Stomach smooth muscle (tissue), 2 donors: Measurements from ENCODE around the gene DESI1.
"Not testable (repeated sequence)": the region's sequence is repeated elsewhere in the genome, so short reads cannot be mapped to it uniquely, and the experiment has no call there.

Source experiments
- H3K27ac ChIP-seq: one replicate; pipeline ENCODE4 v1.7.0; 2013; ENCODE audit warnings: mild to moderate bottlenecking, low read length, inconsistent platforms
- H3K27me3 ChIP-seq, 2 donors: one replicate each; pipeline ENCODE4 v1.7.0; 2013; ENCODE audit warnings: low read length in 2 of 2; ENCODE audit not compliant: insufficient read depth in 2 of 2, control insufficient read depth in 1 of 2
- H3K36me3 ChIP-seq, 2 donors: one replicate each; pipeline ENCODE4 v1.7.0; 2013; ENCODE audit warnings: low read length in 2 of 2; ENCODE audit not compliant: control insufficient read depth in 2 of 2, insufficient read depth in 2 of 2
- H3K4me1 ChIP-seq: one replicate; pipeline ENCODE4 v1.7.0; 2013; ENCODE audit warnings: low read length; ENCODE audit not compliant: control insufficient read depth, insufficient read depth
- H3K4me3 ChIP-seq, 2 donors: one replicate each; pipeline ENCODE4 v1.7.0; 2013; ENCODE audit warnings: low read length in 2 of 2
- H3K9ac ChIP-seq, 2 donors: one replicate each; pipeline ENCODE4 v1.7.0; 2013; ENCODE audit warnings: low read length in 2 of 2, mild to moderate bottlenecking in 1 of 2
- H3K9me3 ChIP-seq, 2 donors: one replicate each; pipeline ENCODE4 v1.7.0; 2013; ENCODE audit warnings: low read length in 2 of 2; ENCODE audit not compliant: control insufficient read depth in 2 of 2
- donor health status: healthy.
- donor health status: Pancreatic carcinoma.

The DESI1 gene

GRCh38 chr22:41656556-41656955 is 35.7 kb upstream of the DESI1 start:
- no peaks in the 10 kb centered on the region for H3K27me3 ChIP-seq
- no peak overlapping the region for H3K4me3 ChIP-seq
- H3K9ac ChIP-seq, result no peak overlapping the region
- H3K27ac ChIP-seq, result no peak overlapping the region
- no peaks in the 10 kb centered on the region for H3K9me3 ChIP-seq
- peaks cover 73 to 79% of the 10 kb centered on the region in 2 donors for H3K36me3 ChIP-seq
- no peaks in the 10 kb centered on the region for H3K4me1 ChIP-seq

- no peaks in the 10 kb centered on the region for H3K4me1 ChIP-seq
- H3K36me3 ChIP-seq, result peaks cover 65 to 70% of the 10 kb centered on the region in 2 donors
- H3K9ac ChIP-seq, result no peak overlapping the region
- H3K4me3 ChIP-seq, result no peak overlapping the region
- H3K9me3 ChIP-seq, result no peaks in the 10 kb centered on the region
- no peaks in the 10 kb centered on the region for H3K27me3 ChIP-seq
- no peak overlapping the region for H3K27ac ChIP-seq
Observed at GRCh38 chr22:41654322-41654721, 33.5 kb upstream of the DESI1 start.

- H3K9me3 ChIP-seq, result no peaks in the 10 kb centered on the region
- H3K4me1 ChIP-seq, result no peaks in the 10 kb centered on the region
- H3K9ac ChIP-seq, result no peak overlapping the region
- peaks cover 57 to 61% of the 10 kb centered on the region in 2 donors for H3K36me3 ChIP-seq
- H3K4me3 ChIP-seq, result no peak overlapping the region
- no peak overlapping the region for H3K27ac ChIP-seq
- no peaks in the 10 kb centered on the region for H3K27me3 ChIP-seq
Observed at GRCh38 chr22:41650821-41651220, 30.0 kb upstream of the DESI1 start.

GRCh38 chr22:41650229-41650628 is 29.4 kb upstream of the DESI1 start:
- H3K9me3 ChIP-seq, result no peaks in the 10 kb centered on the region
- no peaks in the 10 kb centered on the region for H3K4me1 ChIP-seq
- H3K36me3 ChIP-seq, result peaks cover 59 to 60% of the 10 kb centered on the region in 2 donors
- H3K4me3 ChIP-seq, result no peak overlapping the region
- no peak overlapping the region for H3K27ac ChIP-seq
- no peaks in the 10 kb centered on the region for H3K27me3 ChIP-seq
- no peak overlapping the region for H3K9ac ChIP-seq

GRCh38 chr22:41648432-41648831 is 27.6 kb upstream of the DESI1 start:
- Histone ChIP-seq H3K4me1 (no peaks in the 10 kb centered on the region), H3K9ac (no peak overlapping the region), H3K36me3 (peaks cover 41 to 44% of the 10 kb centered on the region in 2 donors), H3K9me3 (no peaks in the 10 kb centered on the region), H3K27ac (no peak overlapping the region), H3K4me3 (no peak overlapping the region), H3K27me3 (no peaks in the 10 kb centered on the region)

- no peak overlapping the region for H3K9ac ChIP-seq
- no peaks in the 10 kb centered on the region for H3K4me1 ChIP-seq
- H3K27me3 ChIP-seq, result no peaks in the 10 kb centered on the region
- H3K9me3 ChIP-seq, result no peaks in the 10 kb centered on the region
- no peak overlapping the region for H3K27ac ChIP-seq
- H3K36me3 ChIP-seq, result peaks cover 36 to 40% of the 10 kb centered on the region in 2 donors
- H3K4me3 ChIP-seq, result no peak overlapping the region
Observed at GRCh38 chr22:41647771-41648170, 26.9 kb upstream of the DESI1 start.

GRCh38 chr22:41642331-41643110 is 21.7 kb upstream of the DESI1 start:
- Histone ChIP-seq H3K9me3 (no peaks in the 10 kb centered on the region), H3K36me3 (peaks cover 36 to 37% of the 10 kb centered on the region in 2 donors), H3K4me3 (no peak overlapping the region), H3K27me3 (no peaks in the 10 kb centered on the region), H3K27ac (no peak overlapping the region), H3K4me1 (no peaks in the 10 kb centered on the region), H3K9ac (no peak overlapping the region)

- Histone ChIP-seq H3K27me3 (no peaks in the 10 kb centered on the region), H3K4me1 (no peaks in the 10 kb centered on the region), H3K4me3 (no peak overlapping the region), H3K36me3 (peaks cover 41 to 42% of the 10 kb centered on the region in 2 donors), H3K9ac (no peak overlapping the region), H3K9me3 (no peaks in the 10 kb centered on the region), H3K27ac (no peak overlapping the region)
Observed at GRCh38 chr22:41641854-41642253, 21.0 kb upstream of the DESI1 start.

- Histone ChIP-seq H3K36me3 (peaks cover 33 to 58% of the 10 kb centered on the region in 2 donors), H3K9ac (no peak overlapping the region), H3K27ac (no peak overlapping the region), H3K4me1 (no peaks in the 10 kb centered on the region), H3K27me3 (no peaks in the 10 kb centered on the region), H3K4me3 (no peak overlapping the region), H3K9me3 (no peaks in the 10 kb centered on the region)
Observed at GRCh38 chr22:41638748-41639147, 17.9 kb upstream of the DESI1 start.

- H3K4me1 ChIP-seq, result no peaks in the 10 kb centered on the region
- H3K9me3 ChIP-seq, result no peaks in the 10 kb centered on the region
- H3K27ac ChIP-seq, result no peak overlapping the region
- no peak overlapping the region for H3K4me3 ChIP-seq
- H3K36me3 ChIP-seq, result peaks cover 33 to 58% of the 10 kb centered on the region in 2 donors
- H3K27me3 ChIP-seq, result no peaks in the 10 kb centered on the region
- no peak overlapping the region for H3K9ac ChIP-seq
Observed at GRCh38 chr22:41638124-41638523, 17.3 kb upstream of the DESI1 start.

GRCh38 chr22:41637623-41638022 is 16.8 kb upstream of the DESI1 start:
- peaks cover 31 to 55% of the 10 kb centered on the region in 2 donors for H3K36me3 ChIP-seq
- H3K9ac ChIP-seq, H3K4me3 ChIP-seq, H3K27ac ChIP-seq, H3K4me1 ChIP-seq, H3K27me3 ChIP-seq, H3K9me3 ChIP-seq: not testable (repeated sequence)
